Measurements from ENCODE around the gene ARPC1A. TPM values are rescaled to one million over a fixed set of nuclear protein-coding genes. Genes with fewer than 3 reads are reported as not detected.

ARPC1A gene
- total and polyA plus RNA-seq, 2 of the 8 experiments (the other 6 are each of a cell fraction or from before 2014, with no cell fraction given) = 123 to 155 TPM

- Histone ChIP-seq H3K23me2 (ENCODE audit: low read depth, low read length) (no peaks in the 10 kb centered on the region), H3K4me1 (replicated peaks in 1 of 4; ENCODE audit: control insufficient read depth in 3 of 4, insufficient read depth in 4 of 4, low read length in 3 of 4) (no peaks in the 10 kb centered on the region), H3K4me2 (ENCODE audit: insufficient read depth in 1 of 2, low read depth in 2 of 2, low read length in 2 of 2) (no peak overlapping the region), H3K79me2 (ENCODE audit: control insufficient read depth in 1 of 2, insufficient read depth in 2 of 2, low read length in 2 of 2) (no peaks in the 10 kb centered on the region), H3K9me3 (ENCODE audit: insufficient read depth in 2 of 2, low read depth in 1 of 2, low read length in 1 of 2) (no peaks in the 10 kb centered on the region), H3K9ac (replicated peaks in 1 of 4; ENCODE audit: extremely low read depth in 1 of 4, low read depth in 3 of 4, low read length in 3 of 4) (no peak overlapping the region), H4K91ac (replicated peaks; ENCODE audit: insufficient read length, low read length) (no peak overlapping the region), H2BK5ac (ENCODE audit: low read depth, low read length) (no peak overlapping the region), H3K79me1 (ENCODE audit: low read depth, low read length) (no peaks in the 10 kb centered on the region), H3K18ac (ENCODE audit: extremely low read depth, low read length) (no peak overlapping the region), H3K36me3 (ENCODE audit: control insufficient read depth in 2 of 4, insufficient read depth in 4 of 4, low read length in 3 of 4) (peaks cover 2 to 30% (median 18%) of the 10 kb centered on the region in 4 experiments), H2BK120ac (replicated peaks; ENCODE audit: low read depth, low read length) (no peak overlapping the region), H3K56ac (replicated peaks; ENCODE audit: insufficient read length, low read depth, low read length) (no peak overlapping the region), H3K27ac (ENCODE audit: low read depth, low read length) (no peak overlapping the region), H3K23ac (ENCODE audit: insufficient read length) (no peak overlapping the region), H2BK20ac (ENCODE audit: low read length) (no peak overlapping the region), H2BK12ac (ENCODE audit: low read depth, low read length) (no peak overlapping the region), H2BK15ac (ENCODE audit: low read length) (no peak overlapping the region), H4K8ac (ENCODE audit: extremely low read depth, insufficient read depth, low read length) (no peak overlapping the region), H3K4ac (replicated peaks; ENCODE audit: insufficient read length, low read depth, low read length) (no peak overlapping the region), H3K4me3 (ENCODE audit: extremely low read depth in 1 of 4, insufficient read depth in 2 of 4, low read depth in 3 of 4, low read length in 4 of 4) (no peak overlapping the region), H4K5ac (ENCODE audit: insufficient read length, low read depth, low read length) (no peak overlapping the region), H3K14ac (ENCODE audit: insufficient read length) (no peak overlapping the region), H3K27me3 (replicated peaks in 1 of 4; ENCODE audit: control insufficient read depth in 3 of 4, extremely low read depth in 1 of 4, insufficient read depth in 3 of 4, low read length in 3 of 4) (no peaks in the 10 kb centered on the region), H4K20me1 (replicated peaks in 1 of 2; ENCODE audit: control insufficient read depth in 1 of 2, insufficient read depth in 2 of 2, low read length in 2 of 2) (peaks cover 0 to 2% of the 10 kb centered on the region in 2 experiments), H2AFZ (ENCODE audit: low read length) (no peak overlapping the region), H2AK5ac (ENCODE audit: low read depth, low read length) (no peak overlapping the region)
- TF ChIP-seq KDM4A (IDR thresholded peaks at IDR 0.05; ENCODE audit: low read depth, low read length, severe bottlenecking) (no peak), GABPA (IDR thresholded peaks at IDR 0.05; ENCODE audit: borderline replicate concordance, insufficient read depth, low read length) (no peak), POLR2AphosphoS5 (IDR thresholded peaks at IDR 0.05; ENCODE audit: low read depth, low read length) (no peak), CREB1 (IDR thresholded peaks at IDR 0.05) (no peak), SP2 (IDR thresholded peaks at IDR 0.05; ENCODE audit: low read length) (no peak), TCF12 (IDR thresholded peaks at IDR 0.05; ENCODE audit: low read depth, low read length) (no peak), JUND (IDR thresholded peaks at IDR 0.05; ENCODE audit: low read length) (no peak), SIRT6 (IDR thresholded peaks at IDR 0.05; ENCODE audit: low read length) (no peak), EP300 (IDR thresholded peaks at IDR 0.05; ENCODE audit: borderline replicate concordance in 1 of 2, low read depth in 2 of 2, low read length in 2 of 2) (no peak), JUN (IDR thresholded peaks at IDR 0.05; ENCODE audit: low read depth, low read length) (no peak), YY1 (IDR thresholded peaks at IDR 0.05; ENCODE audit: low read depth, low read length) (no peak), HDAC2 (IDR thresholded peaks at IDR 0.05; ENCODE audit: borderline replicate concordance in 1 of 2, low read depth in 2 of 2, low read length in 2 of 2) (no peak)
- 93% methylated on average over 5 of the region's 5 CpGs; no CpG with 5 or more reads in 1 of the 2 experiments for WGBS, 2 experiments (ENCODE audit: extremely low coverage in 1 of 2, insufficient coverage in 1 of 2, insufficient read length in 1 of 2, insufficient replicate concordance in 2 of 2, low coverage in 1 of 2, low lambda C conversion rate in 2 of 2, missing lambda C conversion rate in 1 of 2)
- DNase-seq (ENCODE audit: low read depth in 1 of 2, low spot score in 2 of 2) (no peak), FAIRE-seq (no peak)
- CTCF ChIA-PET (ENCODE audit: partially characterized antibody) = interaction anchor here (1.7 kb wide), 1 partner anchor 14 kb away, joined by 4 read pairs; no protein-coding TSS in a partner anchor
- POLR2A ChIA-PET (ENCODE audit: partially characterized antibody) = interaction anchor here (0.6 to 1.1 kb wide), 3 partner anchors 56 to 1537 kb away, joined by 3 to 5 read pairs (median 4); partner anchors contain the start of genes BUD31, PDAP1 and UFSP1
These were observed 26.5 kb downstream of the ARPC1A start for GRCh38 chr7:99352247-99352646.
